ENCODE results near the gene FOXP1. TPM values are rescaled to one million over a fixed set of nuclear protein-coding genes. Genes with fewer than 3 reads are reported as not detected.

The FOXP1 gene
- total and polyA plus RNA-seq, 2 of the 13 experiments (the other 11 are each of a cell fraction or from before 2014, with no cell fraction given), result 40.4 to 59.0 TPM

GRCh38 chr3:71094658-71095209 is 488.8 kb downstream of the FOXP1 start:
- no peak overlapping the region for H3K27ac ChIP-seq (ENCODE audit: extremely low read length, insufficient read depth, low read length)
- H2AFZ ChIP-seq (ENCODE audit: low read length), result no peak overlapping the region
- ChIA-PET CTCF (ENCODE audit: low intra/inter-chr PET ratio, low total read pairs) (no interaction called here), POLR2A (no interaction called here)
- no peak for DNase-seq (ENCODE audit: low spot score)
- BruUV-seq (replicated peaks), result no TSS peak
- peaks cover 5% of the 10 kb centered on the region; the same call in 1 of the 2 replicates for H3K4me1 ChIP-seq (ENCODE audit: insufficient read depth, low read length)
- H4K20me1 ChIP-seq (ENCODE audit: insufficient read depth, low read length), result no peaks in the 10 kb centered on the region
- peaks cover 0 to 5% of the 10 kb centered on the region in 2 experiments; a peak in 1 of 5 replicates for H3K36me3 ChIP-seq (replicated peaks in 1 of 2; ENCODE audit: control insufficient read depth in 1 of 2, insufficient read depth in 2 of 2, low read length in 2 of 2)
- no peak overlapping the region for H3K4me2 ChIP-seq (ENCODE audit: low read depth, low read length)
- H3K27me3 ChIP-seq (ENCODE audit: control insufficient read depth in 1 of 2, insufficient read depth in 2 of 2, low read length in 2 of 2), result no peaks in the 10 kb centered on the region
- intact Hi-C loops (cut with micrococcal nuclease; ENCODE audit: unreplicated experiment) (no loop called here), in situ Hi-C loops (cut with HindIII; ENCODE audit: extremely low pct_ligation_motif_present, low pct_unique_long_range_greater_than_20kb) (no loop called here)
- ATAC-seq, result peak; percentile 24; the same call in 1 of the 3 replicates
- no peak for FAIRE-seq
- H3K4me3 ChIP-seq (replicated peaks in 1 of 3; ENCODE audit: insufficient read depth in 1 of 3, low read depth in 2 of 3, low read length in 3 of 3), result no peak overlapping the region
- H3K79me2 ChIP-seq (ENCODE audit: insufficient read depth, low read length), result no peaks in the 10 kb centered on the region
- H3K9ac ChIP-seq (ENCODE audit: insufficient read depth, low read depth, low read length), result no peak overlapping the region
- TF ChIP-seq PLRG1 (conservative IDR thresholded peaks at IDR 0.05), result no peak
- TF ChIP-seq ELF4 (CRISPR knock-in tag; IDR thresholded peaks at IDR 0.05; ENCODE audit: borderline replicate concordance), result no peak
- no peak for TF ChIP-seq ZNF30 (CRISPR knock-in tag; IDR thresholded peaks at IDR 0.05)
- TF ChIP-seq NONO (IDR thresholded peaks at IDR 0.05), result no peak
- no peak for TF ChIP-seq NONO (CRISPR knock-in tag; conservative IDR thresholded peaks at IDR 0.05)
- TF ChIP-seq ZFP41 (CRISPR knock-in tag; IDR thresholded peaks at IDR 0.05; ENCODE audit: borderline replicate concordance), result no peak
- no peak for TF ChIP-seq BRF2 (CRISPR knock-in tag; IDR thresholded peaks at IDR 0.05)
- no peak for TF ChIP-seq ZNF317 (CRISPR knock-in tag; IDR thresholded peaks at IDR 0.05)
- TF ChIP-seq CREBL2 (CRISPR knock-in tag; IDR thresholded peaks at IDR 0.05; ENCODE audit: borderline replicate concordance), result no peak
- no peak for TF ChIP-seq TRIM24 (CRISPR knock-in tag; IDR thresholded peaks at IDR 0.05)
- no peak for TF ChIP-seq SALL2 (CRISPR knock-in tag; IDR thresholded peaks at IDR 0.05)
- no peak for TF ChIP-seq KAT2B (IDR thresholded peaks at IDR 0.05; ENCODE audit: borderline replicate concordance, low read depth, low read length)
- no peak for TF ChIP-seq ASH2L (IDR thresholded peaks at IDR 0.05; ENCODE audit: insufficient read length, low read depth, low read length)
- no peak for TF ChIP-seq ZNF10 (CRISPR knock-in tag; IDR thresholded peaks at IDR 0.05; ENCODE audit: borderline replicate concordance, low read depth)
- H3K9me3 ChIP-seq (ENCODE audit: low read length), result no peaks in the 10 kb centered on the region
- 100% methylated on average over 5 of the region's 5 CpGs for WGBS (ENCODE audit: low lambda C conversion rate)
